H1 (cell line): Measurements from ENCODE around the gene SLC25A28. TPM values are rescaled to one million over a fixed set of nuclear protein-coding genes. Genes with fewer than 3 reads are reported as not detected.

ENCODE experiments used
- CTCF ChIA-PET: fragments of 300-600 bp; sonication (Branson Sonifier 250); formaldehyde crosslinking; loops from one replicate; lab custom pipeline; 2021; ENCODE audit not compliant: partially characterized antibody; lab: Charles Lee
- POLR2A ChIA-PET: fragments of 300-600 bp; sonication (Branson Sonifier 250); formaldehyde crosslinking; loops from one replicate; lab custom pipeline; 2021; ENCODE audit warnings: inconsistent platforms; ENCODE audit not compliant: partially characterized antibody; lab: Charles Lee
- DNase-seq, 2 experiments: peaks; one replicate each; pipeline versions ENCODE4 v3.0.0 to v3.0.0-alpha.2; 2010 to 2022; ENCODE audit warnings: low spot score in 2 of 2, low read depth in 1 of 2, mixed read lengths in 1 of 2
- FAIRE-seq: peaks from 2 replicates; lab custom pipeline; 2011; peaks lifted over from hg19 to GRCh38; lab: Jason Lieb, UNC
- H2AFZ ChIP-seq: 2 replicates; pipeline ENCODE4 v1.8.1; 2012; ENCODE audit warnings: low read length, inconsistent platforms
- H2AK5ac ChIP-seq: 2 replicates; pipeline ENCODE4 v1.6.1; 2013; ENCODE audit warnings: low read depth, low read length
- H2BK120ac ChIP-seq: replicated peaks from 2 replicates; pipeline ENCODE3; 2013; ENCODE audit warnings: low read depth, low read length, inconsistent platforms
- H2BK12ac ChIP-seq: 2 replicates; pipeline ENCODE4 v1.6.1; 2013; ENCODE audit warnings: low read depth, low read length
- H2BK15ac ChIP-seq: 2 replicates; pipeline ENCODE4 v1.6.1; 2013; ENCODE audit warnings: low read length
- H2BK20ac ChIP-seq: 2 replicates; pipeline ENCODE4 v1.6.1; 2013; ENCODE audit warnings: low read length
- H2BK5ac ChIP-seq: 2 replicates; pipeline ENCODE4 v1.6.1; 2013; ENCODE audit warnings: low read depth, low read length
- H3K14ac ChIP-seq: 2 replicates; pipeline ENCODE4 v1.6.1; 2013; ENCODE audit warnings: inconsistent platforms; ENCODE audit not compliant: insufficient read length
- H3K18ac ChIP-seq: 2 replicates; pipeline ENCODE4 v1.6.1; 2013; ENCODE audit warnings: low read length; ENCODE audit errors: extremely low read depth
- H3K23ac ChIP-seq: 2 replicates; pipeline ENCODE4 v1.6.1; 2013; ENCODE audit warnings: inconsistent platforms; ENCODE audit not compliant: insufficient read length
- H3K23me2 ChIP-seq: 2 replicates; pipeline ENCODE4 v1.6.1; 2013; ENCODE audit warnings: low read depth, low read length
- H3K27ac ChIP-seq: 2 replicates; pipeline ENCODE4 v1.6.1; 2011; ENCODE audit warnings: low read depth, low read length, inconsistent platforms
- H3K27me3 ChIP-seq, 4 experiments: replicated peaks in 1 of 4; 1 replicate in 1 of 4; 2 replicates in 3 of 4; pipeline versions ENCODE4 v1.6.1 to v1.8.1; 2011 to 2013; ENCODE audit warnings: low read length in 3 of 4, mild to moderate bottlenecking in 3 of 4, inconsistent platforms in 2 of 4, mixed read lengths in 2 of 4, moderate library complexity in 1 of 4; ENCODE audit not compliant: control insufficient read depth in 3 of 4, insufficient read depth in 3 of 4; ENCODE audit errors: extremely low read depth in 1 of 4
- H3K36me3 ChIP-seq, 4 experiments: 2 replicates each; pipeline versions ENCODE4 v1.6.1 to v1.8.1; 2011 to 2013; ENCODE audit warnings: mild to moderate bottlenecking in 4 of 4, low read length in 3 of 4, moderate library complexity in 2 of 4, control low read depth in 1 of 4, inconsistent platforms in 1 of 4; ENCODE audit not compliant: insufficient read depth in 4 of 4, control insufficient read depth in 2 of 4
- H3K4ac ChIP-seq: replicated peaks from 2 replicates; pipeline ENCODE3; 2013; ENCODE audit warnings: low read length, low read depth, mixed read lengths, inconsistent platforms; ENCODE audit not compliant: insufficient read length
- H3K4me1 ChIP-seq, 4 experiments: replicated peaks in 1 of 4; 1 replicate in 1 of 4; 2 replicates in 3 of 4; pipeline versions ENCODE4 v1.6.1 to v1.8.1; 2011 to 2013; ENCODE audit warnings: low read length in 3 of 4, inconsistent platforms in 2 of 4, mixed read lengths in 1 of 4; ENCODE audit not compliant: insufficient read depth in 4 of 4, control insufficient read depth in 3 of 4
- H3K4me2 ChIP-seq, 2 experiments: 2 replicates each; pipeline versions ENCODE4 v1.6.1 to v1.8.1; 2011 to 2013; ENCODE audit warnings: low read depth in 2 of 2, low read length in 2 of 2, control low read depth in 1 of 2, inconsistent platforms in 1 of 2, mild to moderate bottlenecking in 1 of 2; ENCODE audit not compliant: insufficient read depth in 1 of 2
- H3K4me3 ChIP-seq, 4 experiments: fragments of 200-600, 300-600 bp in 1 of 4; sonication (generic), shearing (Covaris generic), sonication (Bioruptor Twin) in 1 of 4; 2 replicates each; pipeline versions ENCODE4 v1.5.1 to v1.8.1; 2011 to 2016; ENCODE audit warnings: low read length in 4 of 4, low read depth in 3 of 4, control low read depth in 2 of 4, inconsistent platforms in 2 of 4, mild to moderate bottlenecking in 2 of 4, mixed read lengths in 1 of 4, moderate library complexity in 1 of 4; ENCODE audit not compliant: insufficient read depth in 2 of 4; ENCODE audit errors: extremely low read depth in 1 of 4
- H3K56ac ChIP-seq: replicated peaks from 2 replicates; pipeline ENCODE3; 2013; ENCODE audit warnings: low read depth, mild to moderate bottlenecking, mixed read lengths, low read length, inconsistent platforms; ENCODE audit not compliant: insufficient read length
- H3K79me1 ChIP-seq: 2 replicates; pipeline ENCODE4 v1.6.1; 2013; ENCODE audit warnings: low read depth, low read length, control low read depth
- H3K79me2 ChIP-seq, 2 experiments: 2 replicates each; pipeline versions ENCODE4 v1.6.1 to v1.8.1; 2012 to 2013; ENCODE audit warnings: low read length in 2 of 2, mild to moderate bottlenecking in 2 of 2, inconsistent platforms in 1 of 2; ENCODE audit not compliant: insufficient read depth in 2 of 2, control insufficient read depth in 1 of 2
- H3K9ac ChIP-seq, 4 experiments: replicated peaks in 1 of 4; 1 replicate in 1 of 4; 2 replicates in 3 of 4; pipeline versions ENCODE4 v1.6.1 to v1.8.1; 2011 to 2013; ENCODE audit warnings: low read depth in 3 of 4, low read length in 3 of 4, control low read depth in 2 of 4, mild to moderate bottlenecking in 2 of 4, moderate library complexity in 2 of 4, inconsistent platforms in 1 of 4; ENCODE audit errors: extremely low read depth in 1 of 4
- H3K9me3 ChIP-seq, 2 experiments: 2 replicates each; pipeline versions ENCODE4 v1.6.1 to v1.8.1; 2012 to 2013; ENCODE audit warnings: mild to moderate bottlenecking in 2 of 2, moderate library complexity in 2 of 2, control low read depth in 1 of 2, inconsistent platforms in 1 of 2, low read depth in 1 of 2, low read length in 1 of 2, mixed read lengths in 1 of 2; ENCODE audit not compliant: insufficient read depth in 2 of 2
- H4K20me1 ChIP-seq, 2 experiments: replicated peaks in 1 of 2; 2 replicates each; pipeline versions ENCODE3 to v1.8.1; 2011 to 2013; ENCODE audit warnings: inconsistent platforms in 2 of 2, low read length in 2 of 2, mild to moderate bottlenecking in 1 of 2; ENCODE audit not compliant: insufficient read depth in 2 of 2, control insufficient read depth in 1 of 2
- H4K5ac ChIP-seq: 2 replicates; pipeline ENCODE4 v1.6.1; 2013; ENCODE audit warnings: low read length, low read depth, mixed read lengths, inconsistent platforms; ENCODE audit not compliant: insufficient read length
- H4K8ac ChIP-seq: 2 replicates; pipeline ENCODE4 v1.8.0; 2013; ENCODE audit warnings: mild to moderate bottlenecking, moderate library complexity, low read length, inconsistent platforms; ENCODE audit not compliant: insufficient read depth; ENCODE audit errors: extremely low read depth
- H4K91ac ChIP-seq: replicated peaks from 2 replicates; pipeline ENCODE3; 2013; ENCODE audit warnings: low read length, mixed read lengths, inconsistent platforms; ENCODE audit not compliant: insufficient read length
- CHD2 ChIP-seq: IDR thresholded peaks from 2 replicates; pipeline ENCODE4 v1.6.1; 2012; ENCODE audit warnings: low read length, improper control_type of control experiment
- CREB1 ChIP-seq: IDR thresholded peaks from 2 replicates; pipeline ENCODE4 v1.6.1; 2012; ENCODE audit warnings: inconsistent platforms
- FOSL1 ChIP-seq: IDR thresholded peaks from 2 replicates; pipeline ENCODE4 v1.6.1; 2011; ENCODE audit warnings: mild to moderate bottlenecking, low read depth, low read length, moderate library complexity; ENCODE audit not compliant: insufficient read depth
- GTF2F1 ChIP-seq: IDR thresholded peaks from 2 replicates; pipeline ENCODE4 v1.6.1; 2012; ENCODE audit warnings: low read depth, low read length, improper control_type of control experiment, borderline replicate concordance
- HDAC2 ChIP-seq, 2 experiments: fragments of 300-600 bp in 1 of 2; sonication (generic) in 1 of 2; IDR thresholded peaks; 2 replicates each; pipeline ENCODE4 v1.6.1; 2011 to 2012; ENCODE audit warnings: low read depth in 2 of 2, low read length in 2 of 2, mild to moderate bottlenecking in 2 of 2, moderate library complexity in 2 of 2, borderline replicate concordance in 1 of 2, inconsistent platforms in 1 of 2
- HDAC6 ChIP-seq: IDR thresholded peaks from one replicate; pipeline ENCODE4 v1.7.1; 2012; ENCODE audit warnings: low read depth, mild to moderate bottlenecking, inconsistent platforms, low read length, moderate library complexity
- PHF8 ChIP-seq: fragments of 200-600 bp; sonication (generic); conservative IDR thresholded peaks from 2 replicates; pipeline ENCODE4 v1.7.1; 2012; ENCODE audit warnings: low read depth, mild to moderate bottlenecking, inconsistent platforms, low read length, moderate library complexity
- SIN3A ChIP-seq, 2 experiments: IDR thresholded peaks in 1 of 2; conservative IDR thresholded peaks in 1 of 2; 2 replicates each; pipeline ENCODE4 v1.6.1; 2011 to 2012; ENCODE audit warnings: low read length in 2 of 2, improper control_type of control experiment in 1 of 2, low read depth in 1 of 2, mild to moderate bottlenecking in 1 of 2
- TCF12 ChIP-seq: IDR thresholded peaks from 2 replicates; pipeline ENCODE4 v1.6.1; 2011; ENCODE audit warnings: low read depth, mild to moderate bottlenecking, low read length
- ZNF274 ChIP-seq: IDR thresholded peaks from 2 replicates; pipeline ENCODE4 v1.7.0; 2012; ENCODE audit warnings: low read length, borderline replicate concordance; ENCODE audit errors: extremely low read depth
- whole genome bisulfite sequencing, 2 experiments: shearing (Covaris generic) in 1 of 2; methylation state at CpG; one replicate each; pipeline versions ENCODE4 v1.1.6 to v1.1.7; 2013 to 2015; ENCODE audit warnings: low lambda C conversion rate in 2 of 2, mixed read lengths in 2 of 2, inconsistent platforms in 1 of 2, low coverage in 1 of 2, missing lambda C conversion rate in 1 of 2; ENCODE audit not compliant: insufficient replicate concordance in 2 of 2, insufficient coverage in 1 of 2, insufficient read length in 1 of 2; ENCODE audit errors: extremely low coverage in 1 of 2, missing lambda C conversion rate in 1 of 2; 5-methylcytosine and 5-hydroxymethylcytosine counted together
- polyA plus RNA-seq, 7 experiments: library from polyadenylated mRNA; depleted of rRNA in 3 of 7; stranded (reverse) in 5 of 7; unstranded in 2 of 7; fragments of >200 nt in 5 of 7; fragments of 200-250 nt in 2 of 7; gene quantifications; 1 replicate in 5 of 7; 2 replicates in 1 of 7; 4 replicates in 1 of 7; pipeline versions ENCODE4 v1.2.1 to v1.2.3, GENCODE V29; 2011 to 2013; ENCODE audit warnings: missing spikeins in 2 of 7, mixed read lengths in 2 of 7
- total RNA-seq: library from RNA; stranded (reverse); fragmentation: NEBNext Ultra II Directional; extraction: Animal tissue kit (Norgen Biotek cat#: 25700); gene quantifications from 2 replicates; pipeline ENCODE4 v1.2.1, GENCODE V29; 2021
- TF ChIP-seq, protein P1 (sequence below): IDR thresholded peaks from 2 replicates; pipeline ENCODE4 v1.6.1; 2012; ENCODE audit warnings: low read length, inconsistent platforms

The SLC25A28 gene
- total and polyA plus RNA-seq, 2 of the 8 experiments (the other 6 are each of a cell fraction or from before 2014, with no cell fraction given) = 17.2 to 18.5 TPM

- CTCF ChIA-PET = interaction anchor here (0.9 to 17.7 kb wide), 4 partner anchors 9 to 182 kb away, joined by 3 to 323 read pairs (median 40); no protein-coding TSS in a partner anchor
- H3K4me2 ChIP-seq = no peak overlapping the region; a peak in 1 of 4 replicates
- no peak overlapping the region for H3K27ac ChIP-seq
- TF ChIP-seq, protein P1, sequence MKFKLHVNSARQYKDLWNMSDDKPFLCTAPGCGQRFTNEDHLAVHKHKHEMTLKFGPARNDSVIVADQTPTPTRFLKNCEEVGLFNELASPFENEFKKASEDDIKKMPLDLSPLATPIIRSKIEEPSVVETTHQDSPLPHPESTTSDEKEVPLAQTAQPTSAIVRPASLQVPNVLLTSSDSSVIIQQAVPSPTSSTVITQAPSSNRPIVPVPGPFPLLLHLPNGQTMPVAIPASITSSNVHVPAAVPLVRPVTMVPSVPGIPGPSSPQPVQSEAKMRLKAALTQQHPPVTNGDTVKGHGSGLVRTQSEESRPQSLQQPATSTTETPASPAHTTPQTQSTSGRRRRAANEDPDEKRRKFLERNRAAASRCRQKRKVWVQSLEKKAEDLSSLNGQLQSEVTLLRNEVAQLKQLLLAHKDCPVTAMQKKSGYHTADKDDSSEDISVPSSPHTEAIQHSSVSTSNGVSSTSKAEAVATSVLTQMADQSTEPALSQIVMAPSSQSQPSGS = no peak
- TF ChIP-seq CREB1 (no peak), CHD2 (no peak), HDAC2 (IDR thresholded peaks at IDR 0.05; ENCODE audit: borderline replicate concordance in 1 of 2, low read depth in 2 of 2, low read length in 2 of 2) (no peak), PHF8 (no peak), FOSL1 (no peak), HDAC6 (no peak), SIN3A (conservative IDR thresholded peaks at IDR 0.05 in 1 of 2, IDR thresholded peaks at IDR 0.05 in 1 of 2; ENCODE audit: low read depth in 1 of 2, low read length in 2 of 2) (no peak), ZNF274 (no peak), GTF2F1 (no peak), TCF12 (no peak)
Measured at GRCh38 chr10:99617696-99618095, 2.5 kb downstream of the SLC25A28 start.

More at GRCh38 chr10:99617696-99618095, 2.5 kb downstream of the SLC25A28 start:
- Histone ChIP-seq H4K91ac (no peak overlapping the region), H2AK5ac (no peak overlapping the region), H2BK12ac (no peak overlapping the region), H2AFZ (no peak overlapping the region), H3K23ac (no peak overlapping the region), H2BK20ac (no peak overlapping the region), H2BK15ac (no peak overlapping the region), H3K4me1 (peaks cover 0 to 6% (median 3%) of the 10 kb centered on the region in 4 experiments; a peak in 6 of 7 replicates), H4K8ac (no peak overlapping the region), H4K5ac (no peak overlapping the region), H2BK120ac (no peak overlapping the region), H3K23me2 (peaks cover 8% of the 10 kb centered on the region; the same call in 1 of the 2 replicates), H3K9ac (no peak overlapping the region), H3K79me2 (peaks cover 0 to 16% of the 10 kb centered on the region in 2 experiments; a peak in 2 of 4 replicates), H3K27me3 (no peaks in the 10 kb centered on the region), H3K4ac (no peak overlapping the region), H3K36me3 (no peaks in the 10 kb centered on the region; a peak in 1 of 8 replicates), H3K14ac (no peak overlapping the region), H3K9me3 (no peaks in the 10 kb centered on the region), H3K18ac (no peak overlapping the region), H2BK5ac (no peak overlapping the region), H3K56ac (no peak overlapping the region), H3K79me1 (peaks cover 2% of the 10 kb centered on the region; the same call in 1 of the 2 replicates), H3K4me3 (no peak overlapping the region), H4K20me1 (no peaks in the 10 kb centered on the region)
- FAIRE-seq (no peak), DNase-seq (no peak)
- POLR2A ChIA-PET = interaction anchor here (1.3 kb wide), 1 partner anchor 174 kb away, joined by 4 read pairs; no protein-coding TSS in a partner anchor
- WGBS, 2 experiments = 79% methylated on average over 2 of the region's 2 CpGs; no CpG with 5 or more reads in 1 of the 2 experiments
